H1 (cell line): ENCODE results near the gene FSTL4. TPM values are rescaled to one million over a fixed set of nuclear protein-coding genes. Genes with fewer than 3 reads are reported as not detected.
A peak's percentile ranks its signal among the peaks of the same experiment; 100 is the strongest.

Source experiments
- CTCF ChIA-PET: fragments of 300-600 bp; sonication (Branson Sonifier 250); formaldehyde crosslinking; loops from one replicate; lab custom pipeline; 2021; ENCODE audit not compliant: partially characterized antibody; lab: Charles Lee
- POLR2A ChIA-PET: fragments of 300-600 bp; sonication (Branson Sonifier 250); formaldehyde crosslinking; loops from one replicate; lab custom pipeline; 2021; ENCODE audit warnings: inconsistent platforms; ENCODE audit not compliant: partially characterized antibody; lab: Charles Lee
- DNase-seq, 2 experiments: peaks; one replicate each; pipeline versions ENCODE4 v3.0.0 to v3.0.0-alpha.2; 2010 to 2022; ENCODE audit warnings: low spot score in 2 of 2, low read depth in 1 of 2, mixed read lengths in 1 of 2
- FAIRE-seq: peaks from 2 replicates; lab custom pipeline; 2011; peaks lifted over from hg19 to GRCh38; lab: Jason Lieb, UNC
- H2AFZ ChIP-seq: 2 replicates; pipeline ENCODE4 v1.8.1; 2012; ENCODE audit warnings: low read length, inconsistent platforms
- H2AK5ac ChIP-seq: 2 replicates; pipeline ENCODE4 v1.6.1; 2013; ENCODE audit warnings: low read depth, low read length
- H2BK120ac ChIP-seq: replicated peaks from 2 replicates; pipeline ENCODE3; 2013; ENCODE audit warnings: low read depth, low read length, inconsistent platforms
- H2BK12ac ChIP-seq: 2 replicates; pipeline ENCODE4 v1.6.1; 2013; ENCODE audit warnings: low read depth, low read length
- H2BK15ac ChIP-seq: 2 replicates; pipeline ENCODE4 v1.6.1; 2013; ENCODE audit warnings: low read length
- H2BK20ac ChIP-seq: 2 replicates; pipeline ENCODE4 v1.6.1; 2013; ENCODE audit warnings: low read length
- H2BK5ac ChIP-seq: 2 replicates; pipeline ENCODE4 v1.6.1; 2013; ENCODE audit warnings: low read depth, low read length
- H3K14ac ChIP-seq: 2 replicates; pipeline ENCODE4 v1.6.1; 2013; ENCODE audit warnings: inconsistent platforms; ENCODE audit not compliant: insufficient read length
- H3K18ac ChIP-seq: 2 replicates; pipeline ENCODE4 v1.6.1; 2013; ENCODE audit warnings: low read length; ENCODE audit errors: extremely low read depth
- H3K23ac ChIP-seq: 2 replicates; pipeline ENCODE4 v1.6.1; 2013; ENCODE audit warnings: inconsistent platforms; ENCODE audit not compliant: insufficient read length
- H3K23me2 ChIP-seq: 2 replicates; pipeline ENCODE4 v1.6.1; 2013; ENCODE audit warnings: low read depth, low read length
- H3K27ac ChIP-seq: 2 replicates; pipeline ENCODE4 v1.6.1; 2011; ENCODE audit warnings: low read depth, low read length, inconsistent platforms
- H3K27me3 ChIP-seq, 4 experiments: replicated peaks in 1 of 4; 1 replicate in 1 of 4; 2 replicates in 3 of 4; pipeline versions ENCODE4 v1.6.1 to v1.8.1; 2011 to 2013; ENCODE audit warnings: low read length in 3 of 4, mild to moderate bottlenecking in 3 of 4, inconsistent platforms in 2 of 4, mixed read lengths in 2 of 4, moderate library complexity in 1 of 4; ENCODE audit not compliant: control insufficient read depth in 3 of 4, insufficient read depth in 3 of 4; ENCODE audit errors: extremely low read depth in 1 of 4
- H3K36me3 ChIP-seq, 4 experiments: 2 replicates each; pipeline versions ENCODE4 v1.6.1 to v1.8.1; 2011 to 2013; ENCODE audit warnings: mild to moderate bottlenecking in 4 of 4, low read length in 3 of 4, moderate library complexity in 2 of 4, control low read depth in 1 of 4, inconsistent platforms in 1 of 4; ENCODE audit not compliant: insufficient read depth in 4 of 4, control insufficient read depth in 2 of 4
- H3K4ac ChIP-seq: replicated peaks from 2 replicates; pipeline ENCODE3; 2013; ENCODE audit warnings: low read length, low read depth, mixed read lengths, inconsistent platforms; ENCODE audit not compliant: insufficient read length
- H3K4me1 ChIP-seq, 4 experiments: replicated peaks in 1 of 4; 1 replicate in 1 of 4; 2 replicates in 3 of 4; pipeline versions ENCODE4 v1.6.1 to v1.8.1; 2011 to 2013; ENCODE audit warnings: low read length in 3 of 4, inconsistent platforms in 2 of 4, mixed read lengths in 1 of 4; ENCODE audit not compliant: insufficient read depth in 4 of 4, control insufficient read depth in 3 of 4
- H3K4me2 ChIP-seq, 2 experiments: 2 replicates each; pipeline versions ENCODE4 v1.6.1 to v1.8.1; 2011 to 2013; ENCODE audit warnings: low read depth in 2 of 2, low read length in 2 of 2, control low read depth in 1 of 2, inconsistent platforms in 1 of 2, mild to moderate bottlenecking in 1 of 2; ENCODE audit not compliant: insufficient read depth in 1 of 2
- H3K4me3 ChIP-seq, 4 experiments: fragments of 200-600, 300-600 bp in 1 of 4; sonication (generic), shearing (Covaris generic), sonication (Bioruptor Twin) in 1 of 4; 2 replicates each; pipeline versions ENCODE4 v1.5.1 to v1.8.1; 2011 to 2016; ENCODE audit warnings: low read length in 4 of 4, low read depth in 3 of 4, control low read depth in 2 of 4, inconsistent platforms in 2 of 4, mild to moderate bottlenecking in 2 of 4, mixed read lengths in 1 of 4, moderate library complexity in 1 of 4; ENCODE audit not compliant: insufficient read depth in 2 of 4; ENCODE audit errors: extremely low read depth in 1 of 4
- H3K56ac ChIP-seq: replicated peaks from 2 replicates; pipeline ENCODE3; 2013; ENCODE audit warnings: low read depth, mild to moderate bottlenecking, mixed read lengths, low read length, inconsistent platforms; ENCODE audit not compliant: insufficient read length
- H3K79me1 ChIP-seq: 2 replicates; pipeline ENCODE4 v1.6.1; 2013; ENCODE audit warnings: low read depth, low read length, control low read depth
- H3K79me2 ChIP-seq, 2 experiments: 2 replicates each; pipeline versions ENCODE4 v1.6.1 to v1.8.1; 2012 to 2013; ENCODE audit warnings: low read length in 2 of 2, mild to moderate bottlenecking in 2 of 2, inconsistent platforms in 1 of 2; ENCODE audit not compliant: insufficient read depth in 2 of 2, control insufficient read depth in 1 of 2
- H3K9ac ChIP-seq, 4 experiments: replicated peaks in 1 of 4; 1 replicate in 1 of 4; 2 replicates in 3 of 4; pipeline versions ENCODE4 v1.6.1 to v1.8.1; 2011 to 2013; ENCODE audit warnings: low read depth in 3 of 4, low read length in 3 of 4, control low read depth in 2 of 4, mild to moderate bottlenecking in 2 of 4, moderate library complexity in 2 of 4, inconsistent platforms in 1 of 4; ENCODE audit errors: extremely low read depth in 1 of 4
- H3K9me3 ChIP-seq, 2 experiments: 2 replicates each; pipeline versions ENCODE4 v1.6.1 to v1.8.1; 2012 to 2013; ENCODE audit warnings: mild to moderate bottlenecking in 2 of 2, moderate library complexity in 2 of 2, control low read depth in 1 of 2, inconsistent platforms in 1 of 2, low read depth in 1 of 2, low read length in 1 of 2, mixed read lengths in 1 of 2; ENCODE audit not compliant: insufficient read depth in 2 of 2
- H4K20me1 ChIP-seq, 2 experiments: replicated peaks in 1 of 2; 2 replicates each; pipeline versions ENCODE3 to v1.8.1; 2011 to 2013; ENCODE audit warnings: inconsistent platforms in 2 of 2, low read length in 2 of 2, mild to moderate bottlenecking in 1 of 2; ENCODE audit not compliant: insufficient read depth in 2 of 2, control insufficient read depth in 1 of 2
- H4K5ac ChIP-seq: 2 replicates; pipeline ENCODE4 v1.6.1; 2013; ENCODE audit warnings: low read length, low read depth, mixed read lengths, inconsistent platforms; ENCODE audit not compliant: insufficient read length
- H4K8ac ChIP-seq: 2 replicates; pipeline ENCODE4 v1.8.0; 2013; ENCODE audit warnings: mild to moderate bottlenecking, moderate library complexity, low read length, inconsistent platforms; ENCODE audit not compliant: insufficient read depth; ENCODE audit errors: extremely low read depth
- H4K91ac ChIP-seq: replicated peaks from 2 replicates; pipeline ENCODE3; 2013; ENCODE audit warnings: low read length, mixed read lengths, inconsistent platforms; ENCODE audit not compliant: insufficient read length
- CHD2 ChIP-seq: IDR thresholded peaks from 2 replicates; pipeline ENCODE4 v1.6.1; 2012; ENCODE audit warnings: low read length, improper control_type of control experiment
- CREB1 ChIP-seq: IDR thresholded peaks from 2 replicates; pipeline ENCODE4 v1.6.1; 2012; ENCODE audit warnings: inconsistent platforms
- E2F6 ChIP-seq: IDR thresholded peaks from 2 replicates; pipeline ENCODE4 v1.6.1; 2012; ENCODE audit warnings: inconsistent platforms
- EP300 ChIP-seq, 2 experiments: IDR thresholded peaks; 1 replicate in 1 of 2; 2 replicates in 1 of 2; pipeline ENCODE4 v1.6.1; 2011 to 2012; ENCODE audit warnings: low read depth in 2 of 2, low read length in 2 of 2, mild to moderate bottlenecking in 2 of 2, borderline replicate concordance in 1 of 2, inconsistent platforms in 1 of 2, moderate library complexity in 1 of 2
- EZH2 ChIP-seq: fragments of 200-600 bp; sonication (generic); IDR thresholded peaks from 2 replicates; pipeline ENCODE4 v1.7.1; 2012; ENCODE audit warnings: low read depth, mild to moderate bottlenecking, moderate library complexity, low read length, inconsistent platforms; ENCODE audit not compliant: severe bottlenecking
- KDM5A ChIP-seq: fragments of 200-600 bp; IDR thresholded peaks from 2 replicates; pipeline ENCODE4 v1.7.1; 2012; ENCODE audit warnings: mild to moderate bottlenecking, low read length, inconsistent platforms, mixed read lengths
- NANOG ChIP-seq: IDR thresholded peaks from 2 replicates; pipeline ENCODE4 v1.6.1; 2011; ENCODE audit warnings: low read length, low read depth, mild to moderate bottlenecking, inconsistent platforms; ENCODE audit not compliant: insufficient read depth, poor library complexity, severe bottlenecking
- SP1 ChIP-seq: IDR thresholded peaks from 2 replicates; pipeline ENCODE4 v1.6.1; 2011; ENCODE audit warnings: low read depth, low read length
- TAF1 ChIP-seq: IDR thresholded peaks from 2 replicates; pipeline ENCODE4 v1.6.1; 2011; ENCODE audit warnings: mild to moderate bottlenecking, low read depth, low read length
- WGBS, 2 experiments: shearing (Covaris generic) in 1 of 2; methylation state at CpG; one replicate each; pipeline versions ENCODE4 v1.1.6 to v1.1.7; 2013 to 2015; ENCODE audit warnings: low lambda C conversion rate in 2 of 2, mixed read lengths in 2 of 2, inconsistent platforms in 1 of 2, low coverage in 1 of 2, missing lambda C conversion rate in 1 of 2; ENCODE audit not compliant: insufficient replicate concordance in 2 of 2, insufficient coverage in 1 of 2, insufficient read length in 1 of 2; ENCODE audit errors: extremely low coverage in 1 of 2, missing lambda C conversion rate in 1 of 2; 5-methylcytosine and 5-hydroxymethylcytosine counted together
- polyA plus RNA-seq, 7 experiments: library from polyadenylated mRNA; depleted of rRNA in 3 of 7; stranded (reverse) in 5 of 7; unstranded in 2 of 7; fragments of >200 nt in 5 of 7; fragments of 200-250 nt in 2 of 7; gene quantifications; 1 replicate in 5 of 7; 2 replicates in 1 of 7; 4 replicates in 1 of 7; pipeline versions ENCODE4 v1.2.1 to v1.2.3, GENCODE V29; 2011 to 2013; ENCODE audit warnings: missing spikeins in 2 of 7, mixed read lengths in 2 of 7
- total RNA-seq: library from RNA; stranded (reverse); fragmentation: NEBNext Ultra II Directional; extraction: Animal tissue kit (Norgen Biotek cat#: 25700); gene quantifications from 2 replicates; pipeline ENCODE4 v1.2.1, GENCODE V29; 2021

Gene FSTL4
- total and polyA plus RNA-seq, 2 of the 8 experiments (the other 6 are each of a cell fraction or from before 2014, with no cell fraction given), result 3.1 to 4.1 TPM

GRCh38 chr5:133328800-133329199 lies 283.5 kb downstream of the FSTL4 start:
- 86% methylated on average over 11 of the region's 11 CpGs; no CpG with 5 or more reads in 1 of the 2 experiments for WGBS, 2 experiments
- CTCF ChIA-PET, result interaction anchor here (0.7 to 5.2 kb wide), 7 partner anchors 9 to 217 kb away, joined by 3 to 51 read pairs (median 4); no protein-coding TSS in a partner anchor
- H3K9ac ChIP-seq, result no peak overlapping the region

More at GRCh38 chr5:133328800-133329199, 283.5 kb downstream of the FSTL4 start:
- peak overlapping the region; percentile 69; the same call in 1 of the 2 replicates for H2BK5ac ChIP-seq
- no peaks in the 10 kb centered on the region for H3K79me2 ChIP-seq
- peak overlapping the region; percentile 95 for H2BK20ac ChIP-seq
- H2BK120ac ChIP-seq, result peak overlapping the region; percentile 69
- H4K91ac ChIP-seq, result peak overlapping the region; percentile 56
- peak overlapping the region; percentile 87 for H3K18ac ChIP-seq
- H3K4me3 ChIP-seq, result no peak overlapping the region
- no peak overlapping the region for H2BK15ac ChIP-seq
- H2AK5ac ChIP-seq, result 0 out of 2 replicates have a peak overlapping the region, but pooled peaks have one; percentile 17
- H3K14ac ChIP-seq, result no peak overlapping the region
- no peaks in the 10 kb centered on the region; the same call in 1 of the 2 replicates for H3K23me2 ChIP-seq
- POLR2A ChIA-PET, result no interaction called here
- H3K4me1 ChIP-seq, result peaks cover 8 to 37% (median 20%) of the 10 kb centered on the region in 4 experiments
- no peak overlapping the region for H3K56ac ChIP-seq
- no peaks in the 10 kb centered on the region for H3K9me3 ChIP-seq
- no peaks in the 10 kb centered on the region for H4K20me1 ChIP-seq
- H3K23ac ChIP-seq, result no peak overlapping the region
- H4K5ac ChIP-seq, result no peak overlapping the region
- DNase-seq (no peak), FAIRE-seq (no peak)
- no peaks in the 10 kb centered on the region for H3K79me1 ChIP-seq
- peak overlapping the region; percentile 19 for H3K4ac ChIP-seq
- peaks cover 0 to 11% (median 9%) of the 10 kb centered on the region in 4 experiments; a peak in 3 of 7 replicates for H3K27me3 ChIP-seq
- H2AFZ ChIP-seq, result no peak overlapping the region
- peak overlapping the region in 1 of 2 experiments; percentile 64; a peak in 2 of 4 replicates for H3K4me2 ChIP-seq
- no peak overlapping the region for H4K8ac ChIP-seq
- no peaks in the 10 kb centered on the region for H3K36me3 ChIP-seq
- H3K27ac ChIP-seq, result no peak overlapping the region
- peak overlapping the region; percentile 88 for H2BK12ac ChIP-seq
- TF ChIP-seq E2F6 (no peak), EZH2 (no peak), EP300 (IDR thresholded peaks at IDR 0.05; ENCODE audit: borderline replicate concordance in 1 of 2, low read depth in 2 of 2, low read length in 2 of 2) (no peak), KDM5A (no peak), CHD2 (no peak), NANOG (no peak), SP1 (no peak), CREB1 (no peak), TAF1 (no peak)
- TF ChIP-seq, all 59 proteins: peak for 0
